ENCODE results near the gene EMILIN1. TPM values are rescaled to one million over a fixed set of nuclear protein-coding genes. Genes with fewer than 3 reads are reported as not detected.

Gene EMILIN1
- 5.1 and 5.8 TPM in 2 replicates for total RNA-seq (2014; rRNA removed; shearing (Covaris generic))

DNA sequence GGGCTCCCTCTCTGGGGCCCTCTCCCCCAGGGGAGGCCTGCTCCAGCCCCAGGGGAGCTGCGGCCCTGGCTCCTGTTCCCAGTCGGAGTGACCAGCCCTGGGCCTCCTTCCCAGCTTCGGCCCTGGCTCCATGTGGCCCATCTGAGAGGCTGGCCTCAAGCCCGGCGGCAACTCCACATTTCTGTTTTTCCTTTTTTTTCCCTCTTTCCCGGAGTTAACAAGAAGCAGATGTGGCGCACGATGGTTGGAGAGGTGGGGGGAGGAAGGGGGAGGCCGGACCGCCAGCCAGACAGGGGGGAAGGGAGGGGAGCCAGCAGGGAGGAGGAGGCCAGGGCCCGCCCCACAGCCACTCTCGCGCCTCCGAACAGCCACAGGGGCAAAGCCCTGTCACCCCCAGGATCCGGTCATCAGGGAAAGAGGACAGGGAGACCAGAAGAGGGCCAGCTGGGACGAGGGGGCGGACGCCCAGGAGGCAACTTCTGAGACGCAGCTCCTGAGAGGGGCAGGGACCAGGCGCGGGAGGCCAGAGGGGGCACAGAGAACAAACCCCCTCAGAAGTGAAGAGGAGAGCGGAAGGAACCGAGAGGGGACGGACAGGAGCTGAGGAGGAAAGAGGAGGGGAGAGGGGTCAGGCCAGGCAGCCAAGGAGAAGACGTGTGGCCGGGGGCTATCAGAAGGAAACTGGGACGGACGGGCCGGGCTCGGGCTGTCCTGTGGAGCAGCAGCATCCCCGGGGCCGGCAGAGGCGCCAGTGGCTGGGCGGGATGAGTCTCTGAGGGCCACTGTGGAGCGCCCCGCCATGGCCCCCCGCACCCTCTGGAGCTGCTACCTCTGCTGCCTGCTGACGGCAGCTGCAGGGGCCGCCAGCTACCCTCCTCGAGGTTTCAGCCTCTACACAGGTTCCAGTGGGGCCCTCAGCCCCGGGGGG, at the start of gene EMILIN1:
TSS of gene EMILIN1 (plus strand) at position 349 of the 928 bp plus-strand sequence. CDS start at position 800, 451 bp downstream.
- Histone ChIP-seq H3K27me3 (ENCODE audit: control insufficient read depth, insufficient read depth, low read length) (no peaks in the 10 kb centered on the region), H3K36me3 (replicated peaks; ENCODE audit: control insufficient read depth, insufficient read depth, low read length) (no peaks in the 10 kb centered on the region), H3K4me3 (ENCODE audit: insufficient read depth, low read depth, low read length) (peak within 1 kb of the TSS; percentile 5; the same call in 1 of the 2 replicates)
- DNase-seq = peak; percentile 76

GRCh38 chr2:27029051-27029450, 49.4 kb upstream of the EMILIN1 start:
- no peak for DNase-seq
- Histone ChIP-seq H3K4me3 (ENCODE audit: insufficient read depth, low read depth, low read length) (no peak overlapping the region), H3K36me3 (replicated peaks; ENCODE audit: control insufficient read depth, insufficient read depth, low read length) (no peaks in the 10 kb centered on the region; the same call in 1 of the 2 replicates), H3K27me3 (ENCODE audit: control insufficient read depth, insufficient read depth, low read length) (no peaks in the 10 kb centered on the region)

DNA sequence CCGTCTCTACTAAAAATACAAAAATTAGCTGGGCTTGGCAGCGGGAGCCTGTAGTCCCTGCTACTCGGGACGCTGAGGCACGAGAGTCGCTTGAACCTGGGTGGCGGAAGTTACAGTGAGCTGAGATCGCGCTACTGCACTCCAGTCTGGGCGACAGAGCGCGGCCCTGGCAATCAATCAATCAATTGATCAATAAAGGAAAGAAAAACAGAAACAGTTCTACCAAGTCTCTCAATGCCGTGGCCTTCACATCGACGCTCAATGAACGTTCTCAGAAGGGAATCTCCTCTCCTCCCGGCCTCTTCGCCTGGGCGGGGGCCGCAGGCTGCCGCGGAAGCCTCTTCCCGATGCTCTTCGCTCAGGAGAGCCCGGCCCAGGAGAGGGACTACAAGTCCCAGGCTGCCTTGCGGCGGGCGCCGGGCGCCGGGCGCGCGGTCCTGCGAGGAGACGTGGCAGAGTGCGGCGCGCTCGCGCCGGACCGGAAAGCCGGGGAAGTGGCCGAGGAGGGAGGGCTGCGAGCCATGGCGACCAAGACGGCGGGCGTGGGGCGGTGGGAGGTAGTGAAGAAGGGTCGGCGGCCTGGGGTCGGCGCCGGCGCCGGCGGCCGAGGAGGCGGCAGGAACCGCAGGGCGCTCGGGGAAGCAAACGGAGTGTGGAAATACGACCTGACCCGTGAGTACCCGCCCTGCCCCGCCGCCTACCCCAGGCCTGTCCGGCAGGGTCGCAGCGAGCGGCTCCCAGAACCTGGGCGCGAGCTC, 45.7 kb upstream of the EMILIN1 start, which contains the start of gene TMEM214:
TSS of gene TMEM214 (plus strand) at position 471 of the 758 bp plus-strand sequence. CDS start at position 522, 51 bp downstream.
- H3K4me3 ChIP-seq (ENCODE audit: insufficient read depth, low read depth, low read length) = peak within 1 kb of the TSS; percentile 96
- DNase-seq = peak; percentile 97
- peaks cover 27% of the 10 kb centered on the region for H3K36me3 ChIP-seq (replicated peaks; ENCODE audit: control insufficient read depth, insufficient read depth, low read length)
- H3K27me3 ChIP-seq (ENCODE audit: control insufficient read depth, insufficient read depth, low read length) = no peaks in the 10 kb centered on the region

- DNase-seq = no peak
- no peaks in the 10 kb centered on the region for H3K27me3 ChIP-seq (ENCODE audit: control insufficient read depth, insufficient read depth, low read length)
- peaks cover 33% of the 10 kb centered on the region for H3K36me3 ChIP-seq (replicated peaks; ENCODE audit: control insufficient read depth, insufficient read depth, low read length)
- H3K4me3 ChIP-seq (ENCODE audit: insufficient read depth, low read depth, low read length) = peak overlapping the region; percentile 96
Observed at GRCh38 chr2:27033253-27033852, 45.1 kb upstream of the EMILIN1 start.

GRCh38 chr2:27038012-27038411, 40.4 kb upstream of the EMILIN1 start:
- Histone ChIP-seq H3K36me3 (replicated peaks; ENCODE audit: control insufficient read depth, insufficient read depth, low read length) (peaks cover 62% of the 10 kb centered on the region), H3K27me3 (ENCODE audit: control insufficient read depth, insufficient read depth, low read length) (no peaks in the 10 kb centered on the region), H3K4me3 (ENCODE audit: insufficient read depth, low read depth, low read length) (no peak overlapping the region)
- DNase-seq = no peak

DNA sequence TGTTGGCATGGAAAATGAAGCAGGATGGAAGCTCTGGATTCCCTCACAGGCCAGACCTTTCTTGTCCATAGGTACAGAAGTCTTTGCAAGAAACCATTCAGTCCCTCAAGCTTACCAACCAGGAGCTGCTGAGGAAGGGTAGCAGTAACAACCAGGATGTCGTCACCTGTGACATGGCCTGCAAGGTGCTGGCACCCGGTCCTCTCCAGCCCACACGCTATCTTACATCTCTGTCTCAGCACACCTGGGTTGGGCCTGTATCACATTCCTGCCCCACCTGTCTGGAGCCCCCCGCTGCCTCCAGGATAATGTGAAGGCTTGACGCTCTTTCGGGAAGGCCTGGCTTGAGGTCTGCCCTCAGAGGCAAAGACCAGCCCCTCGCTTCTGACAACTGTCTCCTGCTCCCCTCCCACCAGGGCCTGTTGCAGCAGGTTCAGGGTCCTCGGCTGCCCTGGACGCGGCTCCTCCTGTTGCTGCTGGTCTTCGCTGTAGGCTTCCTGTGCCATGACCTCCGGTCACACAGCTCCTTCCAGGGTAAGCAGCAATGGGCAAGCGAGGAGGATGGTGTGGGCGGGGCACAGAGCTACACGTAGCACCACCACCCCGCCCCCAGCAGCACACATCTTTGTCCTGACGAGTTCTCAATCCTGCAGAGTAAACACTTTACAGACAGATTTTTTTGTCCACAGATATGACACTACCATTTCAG, 39.6 kb upstream of the EMILIN1 start:
- Histone ChIP-seq H3K4me3 (ENCODE audit: insufficient read depth, low read depth, low read length) (no peak overlapping the region), H3K27me3 (ENCODE audit: control insufficient read depth, insufficient read depth, low read length) (no peaks in the 10 kb centered on the region), H3K36me3 (replicated peaks; ENCODE audit: control insufficient read depth, insufficient read depth, low read length) (peaks cover 62% of the 10 kb centered on the region)
- DNase-seq = no peak

DNA sequence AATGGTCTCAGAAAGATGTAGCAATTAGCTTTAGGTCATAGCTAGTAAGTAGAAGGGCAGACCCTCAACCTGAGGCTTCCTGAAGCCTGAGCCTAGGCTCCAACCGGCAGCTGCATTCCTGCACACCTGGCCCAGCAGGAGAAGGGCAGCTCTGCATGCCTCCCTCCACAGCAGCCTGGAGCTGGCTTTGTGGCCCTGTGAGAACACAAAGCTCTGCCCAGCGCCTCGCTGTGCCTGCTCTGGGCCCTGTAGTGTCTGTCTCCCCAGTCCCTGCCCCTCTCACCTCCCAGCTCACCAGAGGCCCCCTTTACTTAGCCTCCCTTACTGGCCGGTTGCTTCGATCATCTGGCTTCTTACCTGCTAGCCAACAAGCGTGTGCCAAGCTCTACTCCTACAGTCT, 39.0 kb upstream of the EMILIN1 start:
- Histone ChIP-seq H3K36me3 (replicated peaks; ENCODE audit: control insufficient read depth, insufficient read depth, low read length) (peaks cover 62% of the 10 kb centered on the region), H3K4me3 (ENCODE audit: insufficient read depth, low read depth, low read length) (no peak overlapping the region), H3K27me3 (ENCODE audit: control insufficient read depth, insufficient read depth, low read length) (no peaks in the 10 kb centered on the region)
- no peak for DNase-seq

DNA sequence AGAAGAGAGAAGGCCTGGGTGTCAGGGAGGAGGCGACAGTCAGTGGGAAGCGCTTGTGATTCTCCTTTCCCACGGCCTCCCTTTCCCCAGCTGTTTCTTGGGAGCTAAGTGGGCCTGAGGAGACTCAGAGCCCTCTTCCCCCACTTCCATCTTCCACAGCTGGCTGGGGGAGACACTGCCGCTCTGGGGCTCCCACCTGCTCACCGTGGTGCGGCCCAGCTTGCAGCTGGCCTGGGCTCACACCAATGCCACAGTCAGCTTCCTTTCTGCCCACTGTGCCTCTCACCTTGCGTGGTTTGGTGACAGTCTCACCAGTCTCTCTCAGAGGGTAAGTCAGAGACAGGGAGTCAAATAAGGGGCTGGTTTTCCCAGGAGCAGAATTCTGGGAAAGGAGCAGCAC, 38.5 kb upstream of the EMILIN1 start:
- H3K4me3 ChIP-seq (ENCODE audit: insufficient read depth, low read depth, low read length) = no peak overlapping the region
- H3K36me3 ChIP-seq (replicated peaks; ENCODE audit: control insufficient read depth, insufficient read depth, low read length) = peaks cover 61% of the 10 kb centered on the region
- no peak for DNase-seq
- H3K27me3 ChIP-seq (ENCODE audit: control insufficient read depth, insufficient read depth, low read length) = no peaks in the 10 kb centered on the region

- H3K36me3 ChIP-seq (replicated peaks; ENCODE audit: control insufficient read depth, insufficient read depth, low read length) = peaks cover 57% of the 10 kb centered on the region
- H3K27me3 ChIP-seq (ENCODE audit: control insufficient read depth, insufficient read depth, low read length) = no peaks in the 10 kb centered on the region
- DNase-seq = no peak
- no peak overlapping the region for H3K4me3 ChIP-seq (ENCODE audit: insufficient read depth, low read depth, low read length)
Observed at GRCh38 chr2:27040282-27040681, 38.1 kb upstream of the EMILIN1 start.

DNA sequence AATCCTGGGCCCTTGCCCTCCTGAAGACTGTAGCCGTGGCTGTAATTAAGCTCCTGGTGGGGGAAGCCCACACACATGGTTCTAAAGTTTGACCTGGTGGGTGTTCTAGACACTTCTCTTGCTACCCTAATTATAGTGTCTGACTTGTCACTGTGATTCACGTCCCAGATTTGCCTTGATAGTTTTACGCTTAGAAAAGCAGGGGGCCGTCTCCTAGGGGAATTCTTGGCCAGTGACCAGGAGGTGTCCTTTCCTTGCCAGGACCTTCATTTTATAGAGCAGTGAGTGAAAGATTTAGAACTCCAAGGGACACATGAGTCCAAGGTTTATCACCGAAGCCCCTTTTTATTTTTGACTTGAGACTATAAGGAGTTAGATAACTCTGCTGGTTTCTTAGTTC, 36.7 kb upstream of the EMILIN1 start:
- H3K4me3 ChIP-seq (ENCODE audit: insufficient read depth, low read depth, low read length) = no peak overlapping the region
- DNase-seq = no peak
- no peaks in the 10 kb centered on the region for H3K27me3 ChIP-seq (ENCODE audit: control insufficient read depth, insufficient read depth, low read length)
- peaks cover 45% of the 10 kb centered on the region for H3K36me3 ChIP-seq (replicated peaks; ENCODE audit: control insufficient read depth, insufficient read depth, low read length)

GRCh38 chr2:27042159-27042661, 36.2 kb upstream of the EMILIN1 start:
- Histone ChIP-seq H3K27me3 (ENCODE audit: control insufficient read depth, insufficient read depth, low read length) (no peaks in the 10 kb centered on the region), H3K36me3 (replicated peaks; ENCODE audit: control insufficient read depth, insufficient read depth, low read length) (peaks cover 40% of the 10 kb centered on the region), H3K4me3 (ENCODE audit: insufficient read depth, low read depth, low read length) (no peak overlapping the region)
- DNase-seq = no peak

- Histone ChIP-seq H3K4me3 (ENCODE audit: insufficient read depth, low read depth, low read length) (no peak overlapping the region), H3K36me3 (replicated peaks; ENCODE audit: control insufficient read depth, insufficient read depth, low read length) (peaks cover 31% of the 10 kb centered on the region), H3K27me3 (ENCODE audit: control insufficient read depth, insufficient read depth, low read length) (no peaks in the 10 kb centered on the region)
- no peak for DNase-seq
Observed at GRCh38 chr2:27042985-27043634, 35.3 kb upstream of the EMILIN1 start.

GRCh38 chr2:27049422-27050280, 28.8 kb upstream of the EMILIN1 start:
- Histone ChIP-seq H3K36me3 (replicated peaks; ENCODE audit: control insufficient read depth, insufficient read depth, low read length) (peaks cover 4% of the 10 kb centered on the region), H3K27me3 (ENCODE audit: control insufficient read depth, insufficient read depth, low read length) (no peaks in the 10 kb centered on the region), H3K4me3 (ENCODE audit: insufficient read depth, low read depth, low read length) (peak overlapping the region; percentile 91)
- DNase-seq = peak; percentile 90
